C4-2B (cell line): ENCODE results near the gene TRIM46.

ENCODE experiments used
- ZFX ChIP-seq: fragments of 450-650 bp; IDR thresholded peaks from 2 replicates; pipeline ENCODE4 v1.6.1; 2017
- TF ChIP-seq, protein P1 (sequence below): fragments of 450-650 bp; conservative IDR thresholded peaks from 2 replicates; pipeline ENCODE4 v1.5.1; 2017; ENCODE audit warnings: mild to moderate bottlenecking

DNA sequence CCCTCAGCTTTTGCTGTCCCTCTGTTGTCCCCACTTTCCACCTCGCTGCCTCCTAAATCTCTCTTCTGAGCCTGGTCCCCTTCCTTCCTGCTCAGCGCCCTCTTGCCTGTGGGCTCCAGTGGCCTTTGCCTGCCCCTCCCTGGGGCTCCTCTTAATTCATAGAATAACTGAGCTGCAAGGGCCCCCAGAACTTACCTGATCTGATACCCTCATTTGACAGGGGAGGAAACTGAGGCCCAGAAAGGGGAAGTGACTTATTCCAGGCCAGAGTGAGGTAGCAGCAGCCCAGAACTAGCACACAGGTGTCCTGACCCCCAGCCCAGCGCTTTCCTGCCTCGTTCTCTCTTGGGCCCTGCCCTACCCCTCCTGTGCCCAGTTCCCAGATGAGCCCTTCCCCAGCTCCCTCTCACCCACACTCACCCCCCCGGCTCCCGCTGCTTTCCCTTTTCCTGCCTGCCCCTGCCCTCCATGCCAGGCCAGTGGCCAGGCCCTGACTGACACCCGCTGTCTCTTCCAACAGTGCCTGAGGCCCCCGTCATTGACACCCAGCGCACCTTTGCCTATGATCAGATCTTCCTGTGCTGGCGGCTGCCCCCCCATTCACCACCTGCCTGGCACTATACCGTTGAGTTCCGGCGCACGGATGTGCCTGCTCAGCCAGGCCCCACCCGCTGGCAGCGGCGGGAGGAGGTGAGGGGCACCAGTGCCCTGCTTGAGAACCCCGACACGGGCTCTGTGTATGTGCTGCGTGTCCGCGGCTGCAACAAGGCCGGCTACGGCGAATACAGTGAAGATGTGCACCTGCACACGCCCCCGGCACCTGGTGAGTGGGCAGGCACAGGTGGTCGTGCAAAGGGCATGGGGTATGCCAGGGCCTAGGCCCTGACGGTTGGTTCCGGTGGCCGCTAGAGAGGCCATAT is 5.7 kb downstream of the TRIM46 start:
- TF ChIP-seq, protein P1, sequence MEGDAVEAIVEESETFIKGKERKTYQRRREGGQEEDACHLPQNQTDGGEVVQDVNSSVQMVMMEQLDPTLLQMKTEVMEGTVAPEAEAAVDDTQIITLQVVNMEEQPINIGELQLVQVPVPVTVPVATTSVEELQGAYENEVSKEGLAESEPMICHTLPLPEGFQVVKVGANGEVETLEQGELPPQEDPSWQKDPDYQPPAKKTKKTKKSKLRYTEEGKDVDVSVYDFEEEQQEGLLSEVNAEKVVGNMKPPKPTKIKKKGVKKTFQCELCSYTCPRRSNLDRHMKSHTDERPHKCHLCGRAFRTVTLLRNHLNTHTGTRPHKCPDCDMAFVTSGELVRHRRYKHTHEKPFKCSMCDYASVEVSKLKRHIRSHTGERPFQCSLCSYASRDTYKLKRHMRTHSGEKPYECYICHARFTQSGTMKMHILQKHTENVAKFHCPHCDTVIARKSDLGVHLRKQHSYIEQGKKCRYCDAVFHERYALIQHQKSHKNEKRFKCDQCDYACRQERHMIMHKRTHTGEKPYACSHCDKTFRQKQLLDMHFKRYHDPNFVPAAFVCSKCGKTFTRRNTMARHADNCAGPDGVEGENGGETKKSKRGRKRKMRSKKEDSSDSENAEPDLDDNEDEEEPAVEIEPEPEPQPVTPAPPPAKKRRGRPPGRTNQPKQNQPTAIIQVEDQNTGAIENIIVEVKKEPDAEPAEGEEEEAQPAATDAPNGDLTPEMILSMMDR: no peak
- TF ChIP-seq ZFX: no peak
